Stimulated activated CD4-positive, alpha-beta T cell treated with anti-CD3 and anti-CD28 coated beads, Interleukin-12 subunit alpha, Interleukin-12 subunit beta, amount 100 ng/mL, for 4 hours (primary cell): ENCODE measurements around the gene PTPRM.

Experiments used
- DNase-seq: peaks from one replicate; pipeline ENCODE4 v3.0.0-alpha.2; 2020

PTPRM gene

GRCh38 chr18:8261651-8262091, 694.6 kb downstream of the PTPRM start:
- DNase-seq = no peak

- DNase-seq = no peak
Observed at GRCh38 chr18:8262221-8262620, 695.1 kb downstream of the PTPRM start.

GRCh38 chr18:8264116-8264515, 697.0 kb downstream of the PTPRM start:
- DNase-seq = no peak

GRCh38 chr18:8264861-8265411, 697.8 kb downstream of the PTPRM start:
- no peak for DNase-seq

GRCh38 chr18:8272254-8272653, 705.1 kb downstream of the PTPRM start:
- DNase-seq = no peak

- DNase-seq = no peak
Observed at GRCh38 chr18:8274370-8274769, 707.3 kb downstream of the PTPRM start.

- no peak for DNase-seq
Observed at GRCh38 chr18:8276406-8276805, 709.3 kb downstream of the PTPRM start.

- no peak for DNase-seq
Observed at GRCh38 chr18:8277270-8277669, 710.2 kb downstream of the PTPRM start.

GRCh38 chr18:8279346-8279745, 712.2 kb downstream of the PTPRM start:
- DNase-seq = no peak

GRCh38 chr18:8279781-8280330, 712.7 kb downstream of the PTPRM start:
- DNase-seq = no peak

GRCh38 chr18:8283891-8284585, 716.9 kb downstream of the PTPRM start:
- DNase-seq = no peak

GRCh38 chr18:8286303-8286702, 719.2 kb downstream of the PTPRM start:
- DNase-seq = no peak

GRCh38 chr18:8287196-8287885, 720.2 kb downstream of the PTPRM start:
- DNase-seq = no peak

GRCh38 chr18:8288472-8289195, 721.5 kb downstream of the PTPRM start:
- DNase-seq = no peak

GRCh38 chr18:8290435-8290834, 723.3 kb downstream of the PTPRM start:
- no peak for DNase-seq

- DNase-seq = no peak
Observed at GRCh38 chr18:8290913-8291312, 723.8 kb downstream of the PTPRM start.

- DNase-seq = no peak
Observed at GRCh38 chr18:8293184-8293583, 726.1 kb downstream of the PTPRM start.

- no peak for DNase-seq
Observed at GRCh38 chr18:8296886-8297616, 729.9 kb downstream of the PTPRM start.

- no peak for DNase-seq
Observed at GRCh38 chr18:8298186-8298585, 731.1 kb downstream of the PTPRM start.

GRCh38 chr18:8299054-8299980, 732.2 kb downstream of the PTPRM start:
- no peak for DNase-seq

- DNase-seq = no peak
Observed at GRCh38 chr18:8300751-8301410, 733.8 kb downstream of the PTPRM start.
